Measurements from ENCODE around the gene CNOT6L.

Gene CNOT6L

GRCh38 chr4:77818602-77819403 is at the start of gene CNOT6L:
Gene CNOT6L (minus strand): TSS chr4:77819368. CDS start chr4:77819308, 60 bp downstream.
- TF ChIP-seq CTCF (IDR thresholded peaks at IDR 0.05): no peak

GRCh38 chr4:77865259-77865658 is 46.1 kb upstream of the CNOT6L start:
- no peak for TF ChIP-seq CTCF (IDR thresholded peaks at IDR 0.05)

GRCh38 chr4:77862478-77863216 is 43.5 kb upstream of the CNOT6L start, which contains the start of gene MRPL1:
Gene MRPL1 (plus strand): TSS chr4:77862830. CDS start chr4:77862849, 19 bp downstream.
- TF ChIP-seq CTCF (IDR thresholded peaks at IDR 0.05): no peak; the same call in 1 of the 2 replicates

- no peak for TF ChIP-seq CTCF (IDR thresholded peaks at IDR 0.05)
Measured at GRCh38 chr4:77861495-77861894, 42.3 kb upstream of the CNOT6L start.

GRCh38 chr4:77859256-77859655 is 40.1 kb upstream of the CNOT6L start:
- no peak for TF ChIP-seq CTCF (IDR thresholded peaks at IDR 0.05)

GRCh38 chr4:77856152-77856551 is 37.0 kb upstream of the CNOT6L start:
- TF ChIP-seq CTCF (IDR thresholded peaks at IDR 0.05): no peak

- TF ChIP-seq CTCF (IDR thresholded peaks at IDR 0.05): no peak
Measured at GRCh38 chr4:77854431-77855111, 35.4 kb upstream of the CNOT6L start.

All from LNCAP (cell line).